Stimulated activated naive CD4-positive, alpha-beta T cell treated with Interleukin-2 at 50 U/mL for 16 hours (primary cell): Measurements from ENCODE around the gene BNC2.

Experiments
- DNase-seq: peaks from one replicate; lab custom pipeline; 2025; lab: John Stamatoyannopoulos, UW

Gene BNC2

DNA sequence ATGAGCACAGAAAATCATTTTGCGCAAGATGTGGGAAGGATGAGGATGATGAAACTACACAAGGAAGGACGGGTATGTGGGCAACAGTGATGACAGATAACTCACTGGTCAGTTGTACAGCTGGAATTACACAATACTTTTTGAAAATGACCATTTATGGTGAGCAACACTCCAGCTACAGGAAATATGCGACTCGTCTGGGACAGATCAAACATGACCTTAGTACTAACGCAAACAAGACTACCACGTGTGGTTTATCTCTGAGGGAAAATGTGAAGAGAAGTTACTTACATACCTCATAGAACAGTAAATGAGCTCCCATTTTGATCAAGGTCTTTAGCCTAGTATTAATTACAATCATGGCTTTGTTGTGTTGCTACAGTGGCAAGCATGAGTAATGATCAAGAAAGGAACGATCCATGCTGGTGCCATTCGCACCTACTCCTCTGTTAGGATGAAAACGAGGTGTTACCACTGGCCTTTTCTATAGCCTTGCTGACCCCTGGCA, 456.9 kb downstream of the BNC2 start:
- no peak for DNase-seq

DNA sequence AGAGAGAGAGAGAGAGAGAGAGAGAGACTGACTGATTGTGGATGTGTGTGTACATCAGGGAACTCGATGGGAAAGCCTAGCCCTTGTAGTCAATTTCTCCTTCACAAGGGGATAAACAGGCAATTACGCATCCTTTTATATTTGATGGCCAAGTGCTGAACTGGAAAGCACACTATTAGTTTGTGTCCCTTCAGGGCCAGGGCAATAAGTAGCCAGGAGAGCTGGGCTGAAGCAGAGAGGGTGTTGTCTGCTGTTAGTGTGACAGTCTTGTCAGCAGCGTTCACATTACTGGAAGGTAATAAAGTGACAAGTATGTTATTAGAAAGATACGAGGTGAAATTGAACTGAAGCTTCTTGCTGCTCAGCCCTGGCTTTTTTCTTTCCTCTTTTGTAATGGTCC, 457.7 kb downstream of the BNC2 start:
- no peak for DNase-seq

DNA sequence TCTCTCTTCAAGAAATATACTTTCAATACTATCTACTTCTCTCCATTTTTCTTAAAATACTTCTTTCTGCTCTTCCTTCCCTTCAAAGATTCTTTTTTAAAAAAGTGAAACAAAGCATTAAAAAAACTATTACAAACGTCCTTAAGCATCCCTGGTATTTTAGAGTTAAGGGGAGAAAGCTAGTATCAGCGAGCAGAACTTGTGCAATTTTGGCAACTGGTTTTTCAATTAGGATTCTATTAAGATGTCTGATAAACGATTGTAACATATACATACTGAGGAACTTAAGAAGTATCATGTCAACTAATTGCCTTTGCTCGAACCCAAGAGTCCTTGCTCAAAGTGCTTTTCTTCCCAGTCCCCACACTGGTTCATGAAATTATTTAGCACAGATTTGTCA, 459.2 kb downstream of the BNC2 start:
- no peak for DNase-seq

DNA sequence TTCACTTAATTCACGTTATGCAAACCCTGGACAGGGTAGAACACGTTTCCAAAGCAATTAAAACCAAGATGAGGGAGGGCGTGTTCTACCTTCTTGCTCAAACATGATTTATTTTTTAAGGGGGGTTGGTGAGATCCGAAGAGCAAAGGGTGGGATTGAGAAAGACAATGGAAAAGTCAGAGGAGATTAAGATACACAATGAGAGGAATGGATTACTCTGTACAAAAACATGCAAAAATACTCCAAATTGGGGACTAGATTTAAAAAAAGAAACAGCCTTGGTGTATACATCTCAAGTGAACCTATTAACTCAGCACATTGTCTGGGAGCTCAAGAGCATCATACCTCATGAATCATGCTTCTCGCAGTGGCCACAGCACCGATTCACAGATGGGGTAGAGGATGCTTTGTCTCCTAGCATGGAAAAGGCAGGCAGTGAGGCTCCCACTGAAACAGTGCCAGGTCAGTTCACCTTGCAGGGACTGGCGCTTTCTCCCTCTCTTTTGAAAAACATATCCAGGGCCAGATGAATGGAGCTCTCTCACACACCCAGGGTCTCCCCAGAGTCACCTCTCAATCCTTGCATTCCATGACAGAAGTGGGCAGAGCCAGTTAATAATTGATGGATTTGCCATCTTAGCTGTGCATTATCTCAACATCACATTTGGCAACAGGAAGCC, 459.7 kb downstream of the BNC2 start:
- no peak for DNase-seq

DNA sequence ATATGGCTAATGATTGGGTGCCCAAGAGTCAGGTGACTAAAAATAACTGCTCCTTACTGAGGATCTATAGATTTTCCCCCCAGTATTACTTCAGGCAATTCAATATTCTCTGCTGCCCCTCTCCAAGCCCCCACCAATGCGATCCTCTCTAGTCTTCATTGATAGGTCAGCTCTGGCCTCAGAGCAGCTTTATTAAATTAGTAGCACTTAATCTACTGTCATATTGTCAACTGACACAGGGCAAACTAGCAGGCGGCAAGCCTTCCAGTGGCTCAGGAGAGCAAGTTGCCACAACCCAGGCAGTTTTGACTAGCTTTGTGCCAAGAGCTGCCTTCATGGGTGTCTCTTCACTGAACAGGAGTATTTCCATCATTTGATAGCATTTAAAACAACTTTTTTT, 462.9 kb downstream of the BNC2 start:
- no peak for DNase-seq

DNA sequence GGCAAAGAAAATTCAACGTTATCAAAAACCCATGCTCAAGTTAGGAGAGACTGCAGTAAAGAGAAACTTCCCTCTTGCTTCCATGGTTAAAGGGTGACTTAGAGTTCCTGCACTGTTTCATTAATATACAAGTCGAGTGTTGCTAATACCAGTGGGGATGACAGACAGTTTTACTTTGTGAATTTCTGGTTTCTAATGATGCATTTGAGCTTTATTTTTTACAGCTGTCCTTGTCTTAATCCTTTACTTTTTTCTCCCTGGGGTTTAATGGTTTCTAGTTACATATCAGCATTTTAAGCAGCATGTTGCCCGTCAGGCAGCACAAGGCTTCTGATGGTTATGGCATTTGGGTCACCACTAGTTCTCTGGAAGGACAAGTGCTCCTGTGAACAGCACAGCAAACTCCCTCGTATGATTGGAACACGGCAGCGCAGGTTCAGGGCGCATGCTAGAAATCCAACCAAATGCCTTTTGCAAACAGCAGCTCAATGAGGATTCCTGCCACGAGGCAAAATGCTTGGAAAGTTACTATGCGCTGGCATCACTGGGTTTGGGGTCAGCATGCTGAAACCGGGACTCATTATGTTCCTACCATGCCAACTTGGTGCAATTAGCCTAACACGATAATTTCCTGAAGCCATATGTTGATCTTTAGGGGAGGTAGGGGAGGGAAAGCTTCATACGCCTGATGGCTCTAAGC, 463.8 kb downstream of the BNC2 start:
- DNase-seq: no peak

DNA sequence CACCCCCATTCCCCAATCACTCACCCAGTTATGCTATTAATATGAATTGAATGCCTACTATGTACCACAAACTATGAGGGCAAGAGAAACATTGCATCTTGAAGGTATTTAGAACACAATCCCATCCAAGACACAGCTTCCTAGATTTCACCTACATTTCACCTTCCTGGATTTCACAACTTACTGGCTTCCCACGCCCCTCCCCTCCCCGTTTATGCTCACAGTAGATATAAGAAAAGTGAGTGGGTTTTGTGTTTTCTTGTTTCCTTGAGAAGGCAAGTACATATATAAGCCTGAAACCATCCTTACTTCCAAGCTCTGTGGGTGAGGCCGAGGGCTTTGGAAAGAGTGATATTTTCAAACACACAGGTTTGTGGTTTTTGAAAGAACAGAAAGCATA, 465.0 kb downstream of the BNC2 start:
- DNase-seq: no peak

DNA sequence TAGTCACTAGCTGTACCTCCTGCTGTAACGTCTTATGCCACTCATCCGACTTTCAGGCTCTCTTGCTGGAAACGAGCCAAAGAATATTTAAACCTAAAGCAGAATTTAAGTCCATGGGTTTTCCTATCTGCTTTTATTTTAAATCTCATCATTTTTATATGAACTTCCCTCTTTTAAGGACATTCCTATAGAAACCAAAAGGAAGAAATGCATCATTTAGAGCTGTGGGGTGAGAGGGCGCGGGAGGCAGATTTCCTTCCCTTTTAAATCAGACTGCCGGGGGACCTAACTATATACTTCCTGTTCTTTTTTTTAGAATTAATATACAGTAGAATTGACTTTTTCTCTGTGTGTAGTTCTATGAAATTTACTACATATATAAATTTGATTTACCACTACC, 468.8 kb downstream of the BNC2 start:
- no peak for DNase-seq

DNA sequence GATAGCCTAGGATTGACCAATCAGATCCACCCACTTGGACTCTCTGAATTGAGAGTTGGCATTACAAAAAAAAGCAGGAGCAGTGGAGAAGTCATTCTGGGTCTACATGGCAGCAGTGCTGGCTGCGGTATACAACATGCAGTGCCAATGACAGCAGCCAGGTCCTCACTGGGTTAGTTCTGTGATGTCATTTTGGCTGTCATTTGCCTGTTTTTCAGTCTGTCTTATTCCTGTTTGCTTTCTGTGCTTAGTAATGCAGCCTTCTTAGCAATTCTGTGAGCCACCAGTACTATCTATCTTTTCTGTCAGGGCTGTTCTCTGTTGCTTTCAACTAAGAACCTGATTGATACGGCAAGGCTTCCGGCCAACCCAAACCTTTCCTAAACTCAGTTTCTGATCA, 471.8 kb downstream of the BNC2 start:
- DNase-seq: no peak

DNA sequence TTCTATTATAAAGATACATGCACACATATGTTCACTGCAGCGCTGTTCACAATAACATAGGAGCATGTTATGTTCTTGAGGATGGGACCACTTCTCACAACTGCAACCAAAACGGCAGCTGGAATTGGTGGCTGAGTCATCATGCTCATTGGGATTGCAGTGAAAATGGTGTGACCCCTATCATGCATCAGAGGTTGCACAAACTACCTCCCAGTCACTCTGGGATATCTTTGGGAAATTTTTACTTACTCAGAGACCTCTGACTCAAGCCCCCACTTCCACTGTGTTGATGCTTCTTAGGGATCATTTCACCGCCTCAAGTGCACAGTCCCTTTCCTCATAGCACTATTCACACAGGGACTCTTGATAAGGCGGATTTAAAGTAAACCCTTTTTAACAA, 474.1 kb downstream of the BNC2 start:
- no peak for DNase-seq

DNA sequence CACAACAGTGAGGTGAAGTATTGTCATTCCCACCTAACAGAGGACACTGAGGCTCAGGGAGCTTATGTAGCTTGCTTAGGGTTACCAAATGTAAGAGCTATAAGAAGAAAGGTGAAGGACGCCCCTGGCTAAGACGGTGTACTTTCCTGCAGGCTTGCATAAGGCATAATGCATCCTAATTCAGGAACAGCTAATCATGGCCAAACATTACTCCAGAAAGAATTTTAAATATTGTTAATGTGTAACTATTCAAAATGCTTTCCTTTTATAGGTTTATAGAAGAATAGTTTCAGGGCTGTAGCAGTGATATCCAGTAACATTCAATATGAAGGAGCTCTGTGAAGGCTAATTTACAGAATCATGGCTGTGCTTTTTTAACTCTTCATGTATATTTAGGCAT, 479.1 kb downstream of the BNC2 start:
- DNase-seq: no peak

DNA sequence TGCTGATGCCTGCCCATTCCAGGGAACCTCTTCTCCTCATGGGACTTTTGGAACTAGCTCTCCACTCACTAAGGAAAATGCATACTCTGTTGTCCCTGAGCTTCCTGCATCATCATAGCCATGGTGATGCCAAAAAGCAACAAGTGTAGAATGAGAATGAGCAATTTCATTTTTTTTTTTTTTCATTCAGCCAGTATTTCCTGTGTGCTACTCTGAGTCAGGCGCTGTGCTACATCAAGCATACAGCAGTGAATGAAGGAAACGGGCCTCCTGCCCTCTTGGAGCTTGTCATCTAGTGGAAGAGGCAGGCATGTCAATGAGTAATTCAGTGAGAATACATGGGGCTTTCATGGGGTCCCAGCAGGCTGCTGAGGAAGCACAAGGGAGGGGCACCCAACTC, 483.1 kb downstream of the BNC2 start:
- no peak for DNase-seq

DNA sequence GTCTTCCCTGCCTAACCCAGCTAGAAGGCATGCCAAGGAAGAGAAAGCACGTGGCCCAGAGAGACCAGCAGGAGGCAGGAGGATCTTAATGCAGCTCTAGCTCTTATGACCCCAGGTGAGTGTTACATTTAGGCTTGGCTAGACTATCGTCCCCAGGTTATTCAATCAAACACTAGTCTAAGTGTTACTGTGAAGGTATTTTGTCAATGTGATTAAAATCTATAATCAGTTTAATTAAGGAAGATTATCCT, 483.7 kb downstream of the BNC2 start:
- no peak for DNase-seq

DNA sequence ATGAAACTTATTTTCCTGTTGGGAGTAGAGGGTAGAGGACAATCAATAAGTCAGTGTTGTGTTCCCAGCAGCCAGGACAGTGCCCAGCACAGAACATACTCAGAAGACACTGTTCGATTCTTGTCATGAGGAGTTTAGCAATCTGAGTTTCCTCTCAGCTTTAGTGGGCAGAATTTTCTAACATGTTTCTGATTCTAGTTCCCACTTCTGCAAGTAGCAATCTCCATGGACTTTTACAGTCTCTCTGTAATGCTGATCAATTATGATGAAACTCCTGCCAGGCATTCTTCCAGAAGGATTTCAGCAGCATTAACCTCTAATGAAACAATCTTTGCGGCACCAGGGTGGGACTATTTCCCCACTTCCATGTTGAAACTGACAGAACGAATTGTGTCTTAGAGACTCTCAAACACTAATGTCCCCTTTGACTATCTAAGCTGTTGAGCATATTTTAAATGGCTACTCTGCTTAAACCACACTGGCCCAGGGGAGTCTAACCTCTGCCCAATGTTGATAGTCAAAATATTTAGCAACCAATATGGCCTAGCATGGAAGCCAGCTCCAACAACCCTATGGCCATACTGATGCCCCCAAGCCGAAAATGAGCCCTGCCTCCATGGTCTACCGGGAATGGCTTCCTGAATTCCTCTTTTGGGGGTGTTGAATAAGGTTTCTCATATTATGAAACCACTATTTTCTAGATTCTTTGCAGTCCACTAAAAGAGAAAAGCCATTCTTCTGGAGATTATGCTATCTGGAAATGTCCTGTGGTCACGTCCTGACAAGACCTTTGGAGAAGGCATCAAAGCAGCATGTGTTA, 484.3 kb downstream of the BNC2 start:
- DNase-seq: no peak

DNA sequence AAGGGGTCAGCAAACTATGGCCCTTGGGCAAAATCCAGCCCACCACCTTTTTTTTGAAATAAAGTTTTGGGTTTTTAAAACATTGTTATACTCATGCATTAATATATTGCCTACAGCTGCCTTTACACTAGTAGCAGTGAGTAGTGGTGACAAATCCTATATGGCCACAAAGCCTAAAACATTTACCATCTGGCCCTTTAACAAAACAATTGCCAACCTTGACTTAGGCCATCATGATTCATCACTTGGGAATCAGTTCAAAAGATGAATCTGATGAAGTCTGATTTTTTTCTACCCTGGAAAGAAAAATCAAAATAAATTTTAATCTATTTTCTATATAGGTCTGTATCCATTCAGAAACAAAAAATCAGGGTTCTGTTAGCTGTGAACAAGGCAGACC, 484.9 kb downstream of the BNC2 start:
- no peak for DNase-seq

DNA sequence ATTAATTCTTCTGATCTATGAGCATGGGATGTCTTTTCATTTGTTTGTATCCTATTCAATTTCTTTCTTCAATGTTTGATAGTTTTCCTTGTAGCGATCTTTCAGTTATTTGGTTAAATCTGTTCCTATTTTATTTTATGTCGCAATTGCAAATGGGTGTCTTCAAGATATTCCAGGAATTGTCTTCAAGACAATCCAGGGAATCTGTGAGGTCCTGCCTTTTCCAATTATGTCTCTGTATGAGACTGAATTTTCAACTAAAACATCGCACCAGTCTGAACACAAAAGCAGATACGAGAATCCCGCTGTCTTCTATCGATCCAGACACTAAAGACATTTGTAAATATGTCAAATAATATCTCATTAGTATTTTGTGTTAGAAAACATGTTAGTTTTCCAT, 485.5 kb downstream of the BNC2 start:
- no peak for DNase-seq

DNA sequence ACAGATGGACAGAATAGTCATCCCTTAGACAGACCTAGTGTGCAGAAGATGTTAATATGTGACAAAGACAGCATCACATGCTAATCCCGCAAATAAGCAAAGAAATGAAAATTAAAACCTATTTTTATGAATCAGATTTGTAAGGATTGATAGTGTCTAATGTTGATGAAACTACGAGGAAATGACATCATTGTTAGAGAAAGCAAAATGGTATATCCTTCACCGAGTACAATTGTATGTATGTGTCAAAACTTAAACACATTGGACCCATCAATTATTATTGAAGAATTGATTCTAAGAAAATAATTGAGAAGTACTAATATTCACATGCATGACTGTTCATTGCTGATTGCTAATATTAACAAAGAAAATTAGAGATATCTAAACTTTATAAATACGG, 493.2 kb downstream of the BNC2 start:
- DNase-seq: no peak

DNA sequence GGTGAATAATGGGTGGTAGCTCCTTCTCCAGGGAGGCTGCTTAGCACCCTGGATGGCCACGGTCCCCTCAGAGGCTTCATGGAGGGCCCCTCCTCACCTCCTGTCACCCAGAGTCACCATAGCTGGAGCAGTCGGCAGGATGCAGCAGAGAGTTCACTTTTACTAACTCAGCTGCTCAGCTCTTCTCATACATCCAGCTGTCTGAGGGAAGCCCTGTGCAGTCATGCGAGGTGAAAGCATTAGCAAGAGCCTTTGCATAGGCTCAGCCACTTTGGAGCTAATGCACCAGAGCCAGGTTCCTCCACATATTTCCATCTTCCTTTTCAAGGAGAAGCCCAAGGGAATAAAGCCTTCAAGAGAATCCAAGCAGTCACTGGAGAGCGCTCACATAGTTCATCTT, 499.2 kb downstream of the BNC2 start:
- no peak for DNase-seq

DNA sequence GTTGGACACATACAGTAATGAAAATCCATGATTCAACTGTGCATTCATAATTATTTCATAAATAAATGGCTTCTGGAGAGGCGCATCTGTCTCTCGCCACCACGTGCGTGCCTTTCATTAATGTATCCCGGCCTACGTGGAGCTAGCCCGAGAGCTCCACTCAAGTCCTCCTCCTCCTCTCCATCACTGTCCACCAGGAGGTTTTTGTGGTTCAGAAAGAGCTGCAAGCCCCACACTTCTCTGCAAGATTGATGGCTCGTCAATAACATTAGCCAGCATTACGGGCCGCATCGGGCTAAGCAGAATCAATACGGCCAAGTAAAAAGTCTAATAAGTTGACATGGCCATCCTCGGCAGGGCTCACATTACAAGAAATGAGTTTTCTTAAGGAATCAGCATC, 499.8 kb downstream of the BNC2 start:
- DNase-seq: no peak

DNA sequence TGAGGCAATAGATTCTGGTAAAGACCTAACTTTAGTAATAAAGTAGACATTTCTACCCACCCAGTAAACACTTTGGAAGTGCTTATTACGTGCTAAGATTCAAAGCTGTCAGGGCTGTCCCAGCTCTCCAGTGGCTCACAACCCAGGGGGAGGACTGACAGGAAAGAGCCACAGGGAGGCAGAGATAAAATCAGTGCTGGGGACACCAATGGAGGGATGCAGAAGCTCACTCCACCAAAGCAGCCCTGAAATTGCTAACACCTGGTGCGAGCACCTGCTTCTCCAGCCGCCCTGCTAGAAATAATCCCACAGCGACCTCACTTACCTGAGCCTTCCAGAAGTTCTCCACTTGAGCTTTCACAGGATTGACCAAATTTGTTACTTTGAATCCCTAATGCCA, 501.0 kb downstream of the BNC2 start:
- no peak for DNase-seq

DNA sequence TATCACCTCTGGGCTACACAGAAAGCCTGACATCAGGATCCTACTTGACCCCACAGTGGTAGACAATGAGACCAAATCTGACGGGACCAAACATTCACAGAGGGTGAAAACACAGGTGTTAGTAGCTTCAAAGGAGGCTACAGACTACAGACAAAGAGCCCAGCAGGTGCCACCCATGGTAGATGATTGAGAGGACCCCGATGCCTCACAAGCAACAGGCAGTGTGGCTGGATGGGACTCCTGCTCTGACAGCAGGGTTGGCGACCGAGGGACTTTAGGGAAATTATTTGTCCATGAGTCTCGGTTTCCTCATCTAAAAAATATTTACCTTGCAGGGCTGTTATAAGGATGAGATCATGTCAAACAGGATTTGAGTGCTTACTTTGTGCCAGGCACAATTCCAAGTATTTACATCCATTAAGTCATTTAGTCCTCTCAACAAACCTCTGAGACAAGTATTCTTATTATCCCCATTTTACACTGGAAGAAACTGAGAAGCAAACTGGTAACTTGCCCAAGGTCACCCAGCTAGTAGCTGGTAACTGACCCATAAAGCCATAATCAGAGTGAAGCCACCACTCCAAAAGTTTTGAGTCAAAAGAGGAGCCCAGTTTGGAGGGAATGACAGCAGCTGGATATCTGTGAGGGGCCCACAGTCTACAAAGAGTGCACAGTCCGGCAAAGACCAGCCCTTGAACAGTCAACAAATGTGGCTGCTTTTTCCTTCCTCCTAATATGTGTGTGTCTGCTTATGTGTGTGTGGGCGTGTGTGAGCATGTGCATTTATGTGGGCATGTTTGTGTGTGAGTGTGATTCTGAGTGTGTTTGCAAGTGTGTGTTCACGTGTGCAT, 502.0 kb downstream of the BNC2 start:
- no peak for DNase-seq

DNA sequence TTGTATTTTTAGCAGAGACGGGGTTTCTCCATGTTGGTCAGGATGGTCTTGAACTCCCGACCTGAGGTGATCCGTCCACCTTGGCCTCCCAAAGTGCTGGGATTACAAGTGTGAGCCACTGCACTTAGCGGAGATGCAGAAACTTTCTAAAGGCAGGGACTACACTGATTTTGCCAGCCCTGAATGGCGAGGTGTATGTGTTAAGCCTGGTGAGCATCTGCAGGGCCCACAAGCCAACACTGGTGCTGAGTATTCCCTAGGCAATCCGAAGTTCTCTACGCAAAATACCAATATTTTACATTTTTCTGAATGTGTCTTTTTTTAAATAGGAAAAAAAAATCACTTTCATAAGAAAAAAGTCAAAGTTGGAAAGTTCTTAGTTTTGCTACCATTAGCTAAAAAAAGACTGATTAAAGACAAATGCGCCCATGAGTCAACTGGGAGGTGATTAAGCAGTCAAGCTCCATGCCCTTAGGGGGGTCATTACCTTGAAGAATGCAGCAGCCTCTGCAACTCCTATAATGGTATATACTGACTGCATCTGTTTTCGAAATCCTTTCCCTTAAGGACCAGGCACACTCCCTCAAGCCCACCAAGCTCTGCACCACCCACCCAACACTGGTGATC, 502.8 kb downstream of the BNC2 start:
- DNase-seq: no peak
